GM18868 (cell line): ENCODE measurements around the gene ARID3C.
A peak's percentile ranks its signal among the peaks of the same experiment; 100 is the strongest.

Source experiments
- ATAC-seq: cut with Tn5 transposase; IDR thresholded peaks from one replicate; pipeline ENCODE4 v1.9.1; 2021; ENCODE audit warnings: mild to moderate bottlenecking, moderate library complexity; ENCODE audit not compliant: unreplicated experiment

The ARID3C gene

DNA sequence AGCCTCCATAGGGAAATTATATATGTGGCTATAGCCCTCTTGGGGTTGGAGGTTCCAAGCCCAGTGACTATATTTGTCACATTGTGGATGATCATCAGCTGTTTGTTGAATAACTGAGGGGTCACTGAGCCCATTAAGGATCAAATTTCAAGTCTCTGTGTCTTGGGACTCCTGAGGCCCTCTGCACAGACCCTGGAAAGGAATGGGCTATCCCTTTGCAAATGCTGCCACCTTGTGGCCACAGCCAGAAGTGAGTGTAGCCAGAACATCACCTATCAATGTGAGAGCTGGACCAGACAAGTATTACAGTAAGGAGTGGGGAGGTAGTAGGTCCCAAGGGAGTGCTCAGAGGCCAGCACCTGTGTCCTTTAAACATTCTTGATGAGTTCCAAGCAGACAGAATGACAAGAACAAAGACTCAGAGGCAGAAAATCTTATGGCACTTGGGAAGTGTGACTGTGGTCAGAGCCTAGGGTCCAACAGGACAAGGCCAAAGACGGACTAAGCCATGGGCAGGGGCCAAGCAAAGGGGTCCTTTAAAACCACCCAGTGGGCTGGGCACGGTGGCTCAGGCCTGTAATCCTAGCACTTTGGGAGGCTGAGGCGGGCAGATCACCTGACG, 25.1 kb downstream of the ARID3C start:
- peak; percentile 70 for ATAC-seq

GRCh38 chr9:34601937-34602573, 26.8 kb downstream of the ARID3C start:
- no peak for ATAC-seq

DNA sequence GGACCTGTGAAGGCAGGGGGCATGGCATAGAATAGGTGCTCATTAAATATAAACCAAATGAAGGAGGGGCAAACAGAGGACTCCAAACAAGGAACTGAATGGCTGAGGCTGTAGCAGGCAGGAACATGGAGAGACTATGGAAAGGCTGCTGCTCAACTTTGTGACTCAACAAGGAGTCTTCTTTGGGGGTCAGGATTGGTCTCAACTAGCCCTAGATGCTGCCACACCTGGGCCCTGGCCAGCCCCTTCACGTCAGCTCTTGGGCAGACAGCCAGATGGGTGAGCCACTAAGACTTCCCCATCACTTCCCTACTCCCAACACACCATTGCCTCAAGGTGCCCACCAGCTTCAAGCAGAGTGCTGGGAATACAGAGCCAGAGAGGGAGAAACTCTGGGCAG, 28.0 kb downstream of the ARID3C start:
- ATAC-seq = no peak

- no peak for ATAC-seq
These were observed 29.3 kb downstream of the ARID3C start for GRCh38 chr9:34599546-34599945.

DNA sequence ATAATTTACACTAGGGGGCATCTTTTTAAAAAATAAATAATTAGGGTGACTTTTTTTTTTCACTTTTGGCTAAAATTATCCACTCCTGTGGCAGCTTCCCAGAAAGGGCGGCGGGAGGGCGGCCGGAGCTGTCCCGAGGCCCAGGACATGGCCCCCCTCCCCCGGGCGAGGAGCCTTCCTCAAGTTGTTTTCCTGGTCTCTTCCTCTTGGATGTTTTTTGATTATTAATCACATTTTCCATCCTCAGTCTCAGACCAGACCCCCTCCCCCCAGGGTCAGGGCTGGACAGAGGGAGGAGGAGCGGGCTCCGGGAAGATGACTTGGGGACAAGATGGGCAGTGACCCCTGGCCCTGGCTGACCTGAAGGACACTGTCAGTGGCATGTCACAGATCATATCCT, 34.7 kb downstream of the ARID3C start:
- ATAC-seq = no peak

DNA sequence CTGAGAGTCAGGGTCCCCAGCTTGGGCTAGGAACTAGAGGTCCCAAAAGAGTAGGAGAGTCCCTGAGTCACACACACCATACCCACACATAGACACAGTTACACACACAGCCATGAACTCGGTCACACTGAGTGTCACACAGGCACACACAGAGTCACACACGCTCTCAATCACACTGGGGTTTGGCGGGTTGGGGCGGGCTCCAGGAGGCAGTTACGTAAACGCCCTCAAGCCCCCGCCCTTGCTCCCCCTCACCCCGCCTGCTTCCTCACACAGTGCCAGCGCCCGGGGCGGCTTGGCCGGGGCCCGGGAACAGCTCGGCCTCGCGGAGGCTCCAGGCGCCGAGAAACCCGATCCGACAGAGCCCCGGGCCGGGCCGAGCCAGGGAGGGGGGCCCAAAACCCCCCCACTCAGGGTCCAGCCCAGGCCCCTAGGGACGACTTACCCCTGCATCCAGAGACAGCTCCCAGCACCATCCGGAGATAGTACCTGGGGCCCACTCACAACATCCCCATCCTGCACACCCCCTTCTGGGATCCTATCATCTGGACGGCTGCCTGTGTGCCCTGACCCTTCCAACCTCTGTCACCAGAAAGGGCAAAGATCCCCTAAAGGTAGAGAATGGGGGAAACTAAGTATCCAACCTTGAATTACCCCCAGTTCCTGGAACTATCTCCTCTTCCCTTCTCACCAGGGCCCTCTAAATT, 35.8 kb downstream of the ARID3C start:
- no peak for ATAC-seq

GRCh38 chr9:34591917-34592866, 36.7 kb downstream of the ARID3C start:
- no peak for ATAC-seq

DNA sequence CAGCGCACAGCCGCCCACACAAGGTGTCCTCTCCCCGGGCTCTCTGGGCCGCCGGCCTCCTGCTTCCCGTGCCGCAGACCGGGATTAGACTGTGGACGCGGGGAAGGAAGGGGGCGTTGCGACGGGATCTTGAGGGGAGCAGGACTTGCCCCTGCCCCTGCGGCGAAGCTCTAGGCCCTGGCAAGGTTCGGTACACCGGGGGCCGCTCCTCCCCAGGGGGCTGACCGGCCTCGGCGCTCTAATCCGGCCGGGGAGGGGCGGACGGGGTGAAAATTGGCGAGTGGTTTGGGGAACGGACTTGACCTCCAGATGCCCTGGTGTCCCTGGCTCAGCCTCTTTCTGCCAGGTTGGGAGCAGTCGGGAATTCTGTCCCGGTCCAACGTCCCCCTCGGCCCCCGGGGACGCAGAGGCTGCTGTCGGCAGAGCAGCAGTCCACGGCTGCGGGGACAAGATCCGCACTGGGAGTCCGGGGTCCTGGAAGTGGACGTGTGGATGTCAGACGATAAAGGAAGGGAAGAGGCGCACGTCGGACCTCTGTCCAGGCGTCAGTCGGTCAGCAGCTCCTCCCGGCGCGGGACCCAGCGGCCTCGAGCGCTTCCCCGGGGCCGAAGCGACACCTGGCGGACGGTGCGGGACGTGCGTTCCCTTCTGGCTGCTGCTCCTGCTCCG, 37.5 kb downstream of the ARID3C start:
- ATAC-seq = no peak

DNA sequence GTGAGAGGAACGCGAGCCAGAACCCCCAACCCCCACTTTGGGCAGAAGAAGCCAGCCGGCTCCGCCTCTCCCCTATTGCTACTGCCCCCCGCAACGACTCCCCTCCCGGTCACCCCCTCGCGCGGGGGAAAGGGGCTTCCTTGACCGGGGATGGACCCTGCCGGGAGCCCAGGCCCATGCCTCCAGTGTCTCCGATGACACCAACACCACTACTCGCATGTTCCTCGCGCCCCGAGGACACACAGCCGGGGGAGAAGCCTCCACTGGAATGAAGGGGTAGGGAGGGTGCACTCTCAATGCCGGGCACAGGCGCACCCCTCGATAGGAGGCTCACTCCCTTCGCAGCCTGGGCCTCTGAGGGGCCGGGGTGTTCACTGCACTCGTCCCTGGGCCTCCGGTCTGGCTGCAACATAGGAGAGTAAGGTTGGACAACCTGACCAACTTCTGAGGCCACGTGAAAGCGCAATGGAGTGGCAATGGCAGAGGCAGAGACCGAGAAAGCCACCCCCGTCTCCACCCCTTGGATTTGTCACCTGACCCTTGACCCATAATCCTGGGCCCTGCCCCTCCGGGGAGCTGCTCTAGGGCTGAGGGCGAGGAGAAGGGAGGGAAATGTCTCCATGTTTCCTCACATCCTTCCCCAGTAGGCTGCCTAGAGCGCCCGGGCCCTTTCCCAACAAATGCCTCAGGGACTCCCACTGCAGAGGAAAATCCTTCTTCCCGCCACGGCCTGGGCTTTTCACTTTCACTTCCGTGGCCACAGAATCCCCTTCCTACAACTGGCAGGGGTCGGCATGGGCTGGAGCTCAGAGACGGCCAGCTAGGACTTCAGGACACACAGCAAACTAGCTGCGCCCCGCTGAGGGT, 38.3 kb downstream of the ARID3C start:
- no peak for ATAC-seq

- ATAC-seq = no peak
These were observed 39.1 kb downstream of the ARID3C start, which contains the start of gene CNTFR for GRCh38 chr9:34589636-34590380. CNTFR (minus strand) TSS chr9:34589724; CDS start chr9:34568981, 20,743 bp downstream.

- no peak for ATAC-seq
These were observed 39.9 kb downstream of the ARID3C start for GRCh38 chr9:34588671-34589635.

GRCh38 chr9:34587271-34587670, 41.6 kb downstream of the ARID3C start:
- ATAC-seq = no peak

- ATAC-seq = no peak
These were observed 42.8 kb downstream of the ARID3C start for GRCh38 chr9:34585946-34586669.

GRCh38 chr9:34584970-34585369, 43.9 kb downstream of the ARID3C start:
- ATAC-seq = no peak

GRCh38 chr9:34582787-34583186, 46.1 kb downstream of the ARID3C start:
- no peak for ATAC-seq

- no peak for ATAC-seq
These were observed 47.5 kb downstream of the ARID3C start for GRCh38 chr9:34581318-34581717.

- no peak for ATAC-seq
These were observed 48.5 kb downstream of the ARID3C start for GRCh38 chr9:34580358-34580757.
